Neural cell (in vitro differentiated cells): ENCODE data around the gene TXNRD3.

Experiments
- CTCF ChIP-seq: fragments of 450-650 bp; IDR thresholded peaks from 2 replicates; pipeline ENCODE4 v1.5.1; 2014; ENCODE audit warnings: antibody characterized with exemption, mild to moderate bottlenecking, moderate library complexity; ENCODE audit not compliant: poor library complexity, severe bottlenecking
- EP300 ChIP-seq: fragments of 450-650 bp; conservative IDR thresholded peaks from 2 replicates; pipeline ENCODE4 v1.6.1; 2014; ENCODE audit warnings: antibody characterized with exemption, mild to moderate bottlenecking, moderate library complexity; ENCODE audit not compliant: poor library complexity, severe bottlenecking
- EZH2 ChIP-seq: fragments of 200-600, 300-800 bp; shearing (Covaris generic), sonication (generic); IDR thresholded peaks from 2 replicates; pipeline ENCODE4 v1.6.1; 2014; ENCODE audit warnings: antibody characterized with exemption, low read length, borderline replicate concordance, mild to moderate bottlenecking; ENCODE audit not compliant: insufficient read depth, poor library complexity, severe bottlenecking
- MXI1 ChIP-seq: fragments of 450-650 bp; conservative IDR thresholded peaks from 2 replicates; pipeline ENCODE4 v1.6.1; 2014; ENCODE audit warnings: antibody characterized with exemption, mild to moderate bottlenecking; ENCODE audit not compliant: poor library complexity, severe bottlenecking
- POLR2AphosphoS5 ChIP-seq: IDR thresholded peaks from 2 replicates; pipeline ENCODE4 v1.6.1; 2012
- RAD21 ChIP-seq: fragments of 450-650 bp; conservative IDR thresholded peaks from 2 replicates; pipeline ENCODE4 v1.6.1; 2014; ENCODE audit warnings: antibody characterized with exemption, mild to moderate bottlenecking, moderate library complexity
- SMC3 ChIP-seq: fragments of 450-650 bp; conservative IDR thresholded peaks from 2 replicates; pipeline ENCODE4 v1.6.1; 2014; ENCODE audit warnings: antibody characterized with exemption, mild to moderate bottlenecking, moderate library complexity; ENCODE audit not compliant: poor library complexity
- TAF1 ChIP-seq: IDR thresholded peaks from 2 replicates; pipeline ENCODE4 v1.6.1; 2012; ENCODE audit warnings: low read depth
- TF ChIP-seq, protein P1 (sequence below): IDR thresholded peaks from 2 replicates; pipeline ENCODE4 v1.6.1; 2012; ENCODE audit warnings: borderline replicate concordance

DNA sequence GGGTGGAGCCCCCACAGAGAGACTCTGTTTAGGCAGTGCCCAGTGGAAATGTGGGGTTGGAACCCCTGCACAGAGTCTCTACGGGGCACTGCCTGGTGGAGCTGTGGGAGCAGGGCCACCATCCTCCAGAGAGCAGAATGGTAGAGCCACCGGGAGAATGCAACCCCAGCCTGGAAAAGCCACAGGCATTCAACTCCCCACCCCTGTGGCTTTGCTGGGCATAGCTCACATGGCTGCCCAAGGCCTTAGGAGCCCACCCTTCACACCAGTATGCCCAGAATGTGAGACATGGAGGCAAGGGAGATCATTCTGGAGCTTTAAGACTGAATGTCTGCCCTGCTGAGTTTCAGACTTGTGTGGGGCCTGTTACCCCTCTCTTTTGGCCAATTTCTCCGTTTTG is 30.1 kb upstream of the TXNRD3 start:
- TF ChIP-seq POLR2AphosphoS5 (no peak), CTCF (no peak), EZH2 (no peak), MXI1 (no peak), RAD21 (no peak), TAF1 (no peak), EP300 (no peak), SMC3 (no peak)
- TF ChIP-seq, protein P1, sequence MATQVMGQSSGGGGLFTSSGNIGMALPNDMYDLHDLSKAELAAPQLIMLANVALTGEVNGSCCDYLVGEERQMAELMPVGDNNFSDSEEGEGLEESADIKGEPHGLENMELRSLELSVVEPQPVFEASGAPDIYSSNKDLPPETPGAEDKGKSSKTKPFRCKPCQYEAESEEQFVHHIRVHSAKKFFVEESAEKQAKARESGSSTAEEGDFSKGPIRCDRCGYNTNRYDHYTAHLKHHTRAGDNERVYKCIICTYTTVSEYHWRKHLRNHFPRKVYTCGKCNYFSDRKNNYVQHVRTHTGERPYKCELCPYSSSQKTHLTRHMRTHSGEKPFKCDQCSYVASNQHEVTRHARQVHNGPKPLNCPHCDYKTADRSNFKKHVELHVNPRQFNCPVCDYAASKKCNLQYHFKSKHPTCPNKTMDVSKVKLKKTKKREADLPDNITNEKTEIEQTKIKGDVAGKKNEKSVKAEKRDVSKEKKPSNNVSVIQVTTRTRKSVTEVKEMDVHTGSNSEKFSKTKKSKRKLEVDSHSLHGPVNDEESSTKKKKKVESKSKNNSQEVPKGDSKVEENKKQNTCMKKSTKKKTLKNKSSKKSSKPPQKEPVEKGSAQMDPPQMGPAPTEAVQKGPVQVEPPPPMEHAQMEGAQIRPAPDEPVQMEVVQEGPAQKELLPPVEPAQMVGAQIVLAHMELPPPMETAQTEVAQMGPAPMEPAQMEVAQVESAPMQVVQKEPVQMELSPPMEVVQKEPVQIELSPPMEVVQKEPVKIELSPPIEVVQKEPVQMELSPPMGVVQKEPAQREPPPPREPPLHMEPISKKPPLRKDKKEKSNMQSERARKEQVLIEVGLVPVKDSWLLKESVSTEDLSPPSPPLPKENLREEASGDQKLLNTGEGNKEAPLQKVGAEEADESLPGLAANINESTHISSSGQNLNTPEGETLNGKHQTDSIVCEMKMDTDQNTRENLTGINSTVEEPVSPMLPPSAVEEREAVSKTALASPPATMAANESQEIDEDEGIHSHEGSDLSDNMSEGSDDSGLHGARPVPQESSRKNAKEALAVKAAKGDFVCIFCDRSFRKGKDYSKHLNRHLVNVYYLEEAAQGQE, result no peak
